HG03558 (cell line): ENCODE measurements around the gene GPS1.
A peak's percentile ranks its signal among the peaks of the same experiment; 100 is the strongest.

ENCODE experiments used
- ATAC-seq: cut with Tn5 transposase; IDR thresholded peaks from one replicate; pipeline ENCODE4 v1.9.1; 2021; ENCODE audit warnings: moderate number of reproducible peaks; ENCODE audit not compliant: unreplicated experiment; ENCODE audit errors: extremely low read depth

The GPS1 gene

GRCh38 chr17:82098169-82098938 is 46.7 kb downstream of the GPS1 start, which contains the start of gene FASN:
Gene FASN, minus strand, starts transcription at chr17:82098236. Its CDS starts 1,791 bp downstream, at chr17:82096445.
- peak; percentile 63 for ATAC-seq

GRCh38 chr17:82098939-82099763 is 47.5 kb downstream of the GPS1 start:
- ATAC-seq = no peak

DNA sequence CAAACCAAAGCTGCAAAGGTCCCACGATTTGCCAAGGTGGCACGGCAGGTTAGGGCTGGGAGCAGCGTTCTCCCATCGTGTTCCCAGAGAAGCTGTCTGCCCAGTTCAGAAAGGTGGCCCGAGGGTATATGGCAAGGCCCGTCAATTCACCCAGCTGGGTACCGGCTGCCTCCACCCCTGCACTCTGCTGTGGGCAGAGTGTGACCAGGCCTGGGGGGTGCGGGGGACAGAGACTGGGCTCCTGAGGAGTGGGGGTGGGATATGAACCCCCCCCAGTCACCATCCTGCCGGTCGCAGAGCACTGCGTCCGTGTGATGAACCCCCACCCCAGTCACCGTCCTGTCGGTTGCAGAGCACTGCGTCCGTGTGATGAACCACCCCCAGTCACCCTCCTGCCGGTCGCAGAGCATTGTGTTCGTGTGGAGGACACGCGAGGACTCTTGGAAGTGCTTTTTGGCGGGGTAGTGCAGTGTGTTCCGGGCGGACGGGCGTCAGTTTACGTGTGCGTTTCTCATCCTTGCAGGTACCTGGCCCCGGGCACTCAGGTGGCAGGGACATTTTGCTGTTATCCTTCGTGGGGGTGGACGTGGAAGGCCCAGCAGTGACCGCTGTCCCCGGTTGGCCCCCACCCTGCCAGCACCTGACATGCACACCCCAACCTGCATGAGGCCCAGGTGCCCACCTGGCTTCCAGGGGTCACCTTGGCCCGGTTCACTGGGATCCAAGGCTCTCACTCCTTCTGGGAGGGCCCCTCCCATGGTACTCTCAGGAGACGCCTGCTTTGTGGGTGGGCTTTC is 49.0 kb downstream of the GPS1 start:
- ATAC-seq = no peak

GRCh38 chr17:82101301-82101715 is 49.6 kb downstream of the GPS1 start:
- ATAC-seq = no peak

GRCh38 chr17:82101767-82102679 is 50.3 kb downstream of the GPS1 start:
- ATAC-seq = no peak

DNA sequence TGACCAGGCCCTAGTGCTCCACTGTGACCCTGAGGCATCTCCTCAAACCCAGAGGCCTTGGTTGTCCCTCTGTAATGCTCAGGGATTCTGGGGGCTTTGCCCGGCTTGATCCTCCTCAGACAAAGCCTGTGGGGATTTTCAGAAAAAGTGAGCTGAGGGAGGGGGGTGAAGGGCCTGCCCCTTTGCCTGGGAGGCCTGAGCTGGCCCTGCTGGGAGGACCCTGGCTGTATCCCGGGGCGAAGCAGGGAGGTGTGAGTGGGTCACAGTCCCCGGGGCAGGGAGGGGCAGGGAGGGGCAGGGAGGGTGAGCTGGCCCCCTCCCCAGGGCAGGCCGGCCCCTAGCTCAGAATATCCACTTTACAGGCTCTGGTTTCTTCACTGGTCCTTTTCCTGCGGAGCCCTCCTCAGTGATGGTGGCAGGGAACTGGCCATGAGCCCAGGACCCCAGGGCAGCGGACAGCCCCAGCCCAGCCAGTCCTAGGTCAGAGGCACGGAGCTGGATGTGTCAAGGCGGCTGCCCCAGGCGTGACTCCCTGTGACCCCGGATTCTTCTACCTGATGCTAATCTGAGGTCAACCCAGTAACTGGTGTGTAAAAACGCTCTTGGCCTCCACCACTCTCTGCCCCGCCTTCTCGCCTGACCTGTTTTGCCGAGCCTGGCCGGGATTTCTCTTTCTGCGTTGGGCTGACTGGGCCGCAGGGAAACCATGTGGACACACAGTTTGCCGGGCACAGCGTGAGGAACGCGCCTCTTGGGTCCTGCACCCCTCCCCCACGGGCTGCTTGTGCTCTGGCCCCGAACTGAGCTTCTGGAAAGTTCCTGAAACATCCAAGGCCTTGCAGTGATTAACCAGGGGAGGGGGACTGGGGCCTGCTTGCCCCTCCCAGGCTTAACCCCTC is 52.1 kb downstream of the GPS1 start:
- ATAC-seq = no peak

DNA sequence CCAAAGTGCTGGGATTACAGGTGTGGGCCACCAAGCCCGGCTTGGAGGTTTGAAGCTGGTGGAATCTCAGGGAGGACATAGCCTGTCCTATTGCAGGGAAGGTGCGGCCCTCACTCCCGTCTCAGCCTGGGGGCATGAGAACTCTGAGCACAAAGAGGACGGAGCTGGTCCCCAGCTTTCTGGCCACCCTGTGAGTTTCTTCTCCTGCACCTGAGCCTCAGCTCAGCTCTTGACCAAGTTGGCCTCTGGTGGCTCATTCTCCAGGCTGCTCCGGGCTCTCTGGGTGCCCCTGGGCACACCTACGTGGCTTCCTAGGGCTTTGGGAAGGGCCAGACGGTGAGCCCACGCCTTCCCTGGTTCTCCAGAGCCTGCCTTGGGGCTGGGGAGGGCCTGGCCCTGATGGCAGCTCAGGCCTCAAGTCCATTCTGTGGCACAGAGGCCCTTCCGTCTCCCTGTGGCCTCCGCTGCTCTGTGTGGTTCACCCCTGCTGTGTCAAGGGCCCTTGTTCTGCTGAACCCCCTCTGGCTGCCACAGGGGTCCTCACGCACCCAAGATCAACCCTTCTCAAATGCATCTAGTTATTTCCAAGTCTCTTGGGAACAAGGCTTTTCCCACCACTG is 53.2 kb downstream of the GPS1 start:
- ATAC-seq = no peak

DNA sequence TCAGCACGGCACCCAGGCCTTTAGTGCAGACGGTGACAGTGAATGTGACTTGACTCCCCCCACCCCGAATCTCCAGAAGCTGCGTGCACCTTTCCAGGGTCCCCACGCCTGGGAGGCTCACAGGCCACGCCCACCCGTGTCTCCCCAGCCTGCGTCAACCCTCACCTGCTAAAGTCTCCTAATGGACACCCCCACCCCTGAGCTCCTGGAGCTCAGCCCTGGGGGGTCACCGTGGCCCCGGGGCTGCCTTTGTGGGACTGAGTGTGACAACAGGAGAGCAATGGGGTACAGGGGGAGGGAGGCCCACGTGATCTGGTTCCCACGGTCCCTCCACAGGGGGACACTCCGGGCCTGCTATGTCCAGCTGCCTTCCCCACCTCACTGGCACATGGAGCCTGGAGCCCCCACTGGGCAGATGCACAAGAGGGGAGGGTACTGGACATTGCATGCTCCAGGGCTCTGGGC is 53.8 kb downstream of the GPS1 start:
- ATAC-seq = no peak

- peak; percentile 55 for ATAC-seq
Observed at GRCh38 chr17:82105882-82106687, 54.4 kb downstream of the GPS1 start.

- no peak for ATAC-seq
Observed at GRCh38 chr17:82106688-82107305, 55.1 kb downstream of the GPS1 start.
